Stomach (tissue), 9 donors: ENCODE results near the gene SEPHS1. TPM values are rescaled to one million over a fixed set of nuclear protein-coding genes. Genes with fewer than 3 reads are reported as not detected.
"Not testable (repeated sequence)": the region's sequence is repeated elsewhere in the genome, so short reads cannot be mapped to it uniquely, and the experiment has no call there.

Source experiments
- DNase-seq, 2 donors: peaks; one replicate each; pipeline versions ENCODE4 v3.0.0 to v3.0.0-alpha.2; 2013 to 2019
- H3K27ac ChIP-seq, 5 donors: fragments of 200-600 bp in 4 of 5; sonication (generic) in 4 of 5; one replicate each; pipeline ENCODE4 v1.5.1; 2013 to 2019; ENCODE audit warnings: mild to moderate bottlenecking in 1 of 5, moderate library complexity in 1 of 5
- H3K27me3 ChIP-seq, 3 donors: fragments of 200-600 bp; sonication (generic); one replicate each; pipeline ENCODE4 v1.5.1; 2017 to 2019; ENCODE audit warnings: mixed run types in 1 of 3
- H3K36me3 ChIP-seq, 4 donors: fragments of 200-600 bp; sonication (generic); 1 replicate in 3 of 4; 2 replicates in 1 of 4; pipeline ENCODE4 v1.5.1; 2016 to 2019
- H3K4me1 ChIP-seq, 4 donors: fragments of 200-600 bp; sonication (generic); one replicate each; pipeline ENCODE4 v1.5.1; 2016 to 2019
- H3K4me3 ChIP-seq, 4 donors: fragments of 200-600 bp; sonication (generic) in 3 of 4; one replicate each; pipeline ENCODE4 v1.5.1; 2016 to 2019; ENCODE audit warnings: mild to moderate bottlenecking in 1 of 4
- H3K9me3 ChIP-seq, 4 donors: fragments of 200-600 bp; sonication (generic); one replicate each; pipeline ENCODE4 v1.5.1; 2016 to 2019
- CTCF ChIP-seq, 7 experiments: fragments of 450-650 bp in 4 of 7; fragments of 200-600 bp in 3 of 7; sonication (generic) in 3 of 7; IDR thresholded peaks; one replicate each; pipeline ENCODE4 v1.5.1; 2016 to 2019; ENCODE audit warnings: antibody characterized with exemption in 7 of 7, control low read depth in 2 of 7, mild to moderate bottlenecking in 1 of 7
- EP300 ChIP-seq: sonication (generic); formaldehyde crosslinking; IDR thresholded peaks from one replicate; pipeline ENCODE4 v1.6.1; 2017; ENCODE audit warnings: antibody characterized with exemption
- POLR2A ChIP-seq, 4 donors: fragments of 450-650 bp; IDR thresholded peaks; one replicate each; pipeline ENCODE4 v1.6.1; 2016; ENCODE audit warnings: antibody characterized with exemption in 4 of 4, control low read depth in 2 of 4, mild to moderate bottlenecking in 1 of 4, moderate library complexity in 1 of 4
- POLR2AphosphoS5 ChIP-seq, 3 donors: sonication (generic); formaldehyde crosslinking; IDR thresholded peaks; one replicate each; pipeline ENCODE4 v1.6.1; 2016; ENCODE audit warnings: antibody characterized with exemption in 3 of 3
- WGBS, 5 donors: extraction: QIAGEN DNeasy Blood & Tissue Kit in 3 of 5; methylation state at CpG; one replicate each; pipeline versions ENCODE4 v1.1.5 to v1.1.7; 2013 to 2018; 5-methylcytosine and 5-hydroxymethylcytosine counted together
- intact Hi-C: fragments of 100-400 bp; cut with DNase I; formaldehyde crosslinking; loops from one replicate; pipeline ENCODE4 v1.15.1; 2023; ENCODE audit warnings: low total_unique reads
- polyA plus RNA-seq, 3 donors: library from polyadenylated mRNA; stranded (reverse); fragments of 200-250 nt; gene quantifications; one replicate each; pipeline ENCODE4 v1.2.3, GENCODE V29; 2013
- total RNA-seq, 5 donors: library from RNA; depleted of rRNA; stranded (reverse); fragments of >200 nt; gene quantifications; one replicate each; pipeline versions ENCODE4 v1.1.0 to v1.2.3, GENCODE V29; 2014 to 2016
- donor health status: healthy with polysubstance abuse.
- donor health status: Bipolar disorder and iron deficiency.
- donor health status: healthy.

The SEPHS1 gene
- total and polyA plus RNA-seq, 8 donors: 15.2 to 63.0 (median 21.6) TPM

- TF ChIP-seq POLR2A (IDR thresholded peaks at IDR 0.05) (no peak), CTCF (IDR thresholded peaks at IDR 0.05) (no peak), EP300 (no peak), POLR2AphosphoS5 (IDR thresholded peaks at IDR 0.05) (no peak)
- intact Hi-C loops: loop anchor here (5.0 to 10.0 kb wide), 2 partner anchors 126 to 194 kb away; partner anchors contain the start of gene MCM10
- Histone ChIP-seq H3K27ac (no peak overlapping the region), H3K9me3 (no peaks in the 10 kb centered on the region), H3K4me1 (no peaks in the 10 kb centered on the region), H3K27me3 (no peaks in the 10 kb centered on the region), H3K36me3 (peaks cover 15 to 86% (median 71%) of the 10 kb centered on the region in 4 donors), H3K4me3 (no peak overlapping the region)
- no peak for DNase-seq
- 93 to 96% (median 94%) methylated on average over 4 of the region's 4 CpGs for WGBS, 5 donors
Measured at GRCh38 chr10:13291061-13291460, 57.0 kb downstream of the SEPHS1 start.

DNA sequence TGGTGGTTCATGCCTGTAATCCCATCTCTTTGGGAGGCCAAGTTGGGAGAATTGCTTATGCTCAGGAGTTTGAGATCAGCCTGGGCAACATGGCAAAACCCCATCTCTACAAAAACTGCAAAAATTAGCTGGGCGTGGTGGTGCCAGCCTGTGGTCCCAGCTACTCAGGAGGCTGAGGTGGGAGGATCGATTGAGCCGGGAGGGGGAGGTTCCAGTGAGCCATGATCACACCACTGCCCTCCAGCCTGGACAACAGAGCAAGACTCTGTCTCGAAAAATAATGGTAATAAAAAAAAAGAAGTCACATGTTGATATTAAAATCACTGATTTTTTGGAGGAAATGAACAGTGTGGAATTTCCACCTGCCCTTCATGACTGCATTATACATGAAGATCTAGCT is 64.0 kb downstream of the SEPHS1 start:
- H3K27ac ChIP-seq: peak overlapping the region in 3 of 5 donors; percentile 27 to 61 (median 44)
- no peak for DNase-seq
- intact Hi-C loops: no loop called here
- H3K27me3 ChIP-seq: no peaks in the 10 kb centered on the region
- peaks cover 21 to 93% (median 60%) of the 10 kb centered on the region in 4 donors for H3K36me3 ChIP-seq
- no peak for TF ChIP-seq POLR2AphosphoS5 (IDR thresholded peaks at IDR 0.05)
- no peak for TF ChIP-seq EP300
- TF ChIP-seq CTCF (IDR thresholded peaks at IDR 0.05): no peak
- TF ChIP-seq POLR2A (IDR thresholded peaks at IDR 0.05): no peak
- no peaks in the 10 kb centered on the region for H3K9me3 ChIP-seq
- H3K4me3 ChIP-seq: no peak overlapping the region
- 82 to 94% (median 85%) methylated on average over 4 of the region's 4 CpGs for WGBS, 5 donors
- peaks cover 0 to 8% (median 6%) of the 10 kb centered on the region in 4 donors for H3K4me1 ChIP-seq

- 91 to 94% (median 92%) methylated on average over 6 of the region's 6 CpGs for WGBS, 5 donors
- not testable (repeated sequence) for DNase-seq
Measured at GRCh38 chr10:13282348-13282747, 65.7 kb downstream of the SEPHS1 start.

DNA sequence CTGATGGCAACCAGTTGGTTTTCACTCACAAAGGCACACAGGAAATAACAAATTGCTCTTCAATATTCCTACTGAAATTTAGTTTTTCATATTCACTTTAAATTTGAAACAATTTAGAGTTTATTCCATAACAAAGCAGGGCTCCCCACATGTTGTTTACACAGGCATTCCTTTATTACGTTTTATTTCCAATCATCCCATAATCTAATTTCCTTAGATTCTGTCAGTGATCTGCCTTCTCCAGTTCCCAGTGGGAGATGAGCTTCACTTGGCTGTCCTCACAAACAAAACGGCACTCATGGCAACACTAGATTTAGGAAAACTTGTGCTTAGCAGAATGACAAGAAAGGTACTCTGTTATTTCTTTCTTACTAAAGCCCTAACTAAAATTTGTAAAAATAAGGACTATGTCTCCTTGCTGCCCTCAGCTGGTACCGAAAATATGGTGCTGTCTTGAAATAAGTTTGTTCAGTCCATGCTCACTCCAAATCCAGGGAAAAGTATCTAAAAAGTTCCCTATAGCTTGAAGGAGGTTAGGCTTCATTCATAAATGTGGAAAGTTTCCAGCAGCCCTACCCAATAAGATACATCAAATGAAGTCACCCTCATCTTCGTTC is 71.2 kb downstream of the SEPHS1 start:
- DNase-seq: peak in 1 of 2 donors; percentile 50
- TF ChIP-seq EP300: no peak
- no peak for TF ChIP-seq POLR2AphosphoS5 (IDR thresholded peaks at IDR 0.05)
- TF ChIP-seq CTCF (IDR thresholded peaks at IDR 0.05): no peak
- TF ChIP-seq POLR2A (IDR thresholded peaks at IDR 0.05): no peak
- H3K4me3 ChIP-seq: no peak overlapping the region

More at GRCh38 chr10:13282348-13282747, 65.7 kb downstream of the SEPHS1 start:
- H3K9me3 ChIP-seq, H3K27ac ChIP-seq, intact Hi-C loops, H3K4me1 ChIP-seq, H3K4me3 ChIP-seq, H3K27me3 ChIP-seq: not testable (repeated sequence)
- H3K36me3 ChIP-seq: peaks cover 12 to 96% (median 61%) of the 10 kb centered on the region in 4 donors

GRCh38 chr10:13276146-13276545 is 71.9 kb downstream of the SEPHS1 start:
- H3K4me1 ChIP-seq: peaks cover 0 to 17% (median 13%) of the 10 kb centered on the region in 4 donors
- 96 to 99% (median 97%) methylated on average over 11 of the region's 11 CpGs for WGBS, 5 donors
- not testable (repeated sequence) for H3K27me3 ChIP-seq

More for the DNA sequence above, 71.2 kb downstream of the SEPHS1 start:
- Histone ChIP-seq H3K27ac (no peak overlapping the region), H3K27me3 (no peaks in the 10 kb centered on the region), H3K4me1 (peaks cover 0 to 10% (median 7%) of the 10 kb centered on the region in 4 donors), H3K36me3 (peaks cover 12 to 44% (median 40%) of the 10 kb centered on the region in 4 donors), H3K9me3 (no peaks in the 10 kb centered on the region)
- intact Hi-C loops: no loop called here
- WGBS, 5 donors: 46 to 61% (median 59%) methylated on average over 4 of the region's 4 CpGs

More at GRCh38 chr10:13276146-13276545, 71.9 kb downstream of the SEPHS1 start:
- H3K4me3 ChIP-seq, H3K27ac ChIP-seq, DNase-seq, intact Hi-C loops, H3K9me3 ChIP-seq: not testable (repeated sequence)
- H3K36me3 ChIP-seq: peaks cover 11 to 36% (median 33%) of the 10 kb centered on the region in 4 donors
